ENCODE results near the gene IMMP2L. TPM values are rescaled to one million over a fixed set of nuclear protein-coding genes. Genes with fewer than 3 reads are reported as not detected.
A peak's percentile ranks its signal among the peaks of the same experiment; 100 is the strongest.

IMMP2L gene
- total RNA-seq, 1 donor from 2014 or later: 59.6 TPM

GRCh38 chr7:111312966-111313365 is 249.3 kb downstream of the IMMP2L start:
- H3K27ac Mint-ChIP-seq: no peak overlapping the region
- DNase-seq (ENCODE audit: low spot score in 2 of 2, unreplicated experiment in 2 of 2): no peak
- H3K4me1 Mint-ChIP-seq: no peaks in the 10 kb centered on the region
- peaks cover 2% of the 10 kb centered on the region for H3K36me3 Mint-ChIP-seq
- H3K9me3 Mint-ChIP-seq: peaks cover 7% of the 10 kb centered on the region
- no peak for TF ChIP-seq CTCF (IDR thresholded peaks at IDR 0.05; ENCODE audit: unreplicated experiment)
- no peak overlapping the region for H3K4me3 Mint-ChIP-seq
- no peaks in the 10 kb centered on the region for H3K27me3 Mint-ChIP-seq (ENCODE audit: low read depth)

- H3K27me3 Mint-ChIP-seq (ENCODE audit: low read depth): no peaks in the 10 kb centered on the region
- H3K4me3 Mint-ChIP-seq: no peak overlapping the region
- H3K27ac Mint-ChIP-seq: no peak overlapping the region
- H3K36me3 Mint-ChIP-seq: peaks cover 2% of the 10 kb centered on the region
- H3K4me1 Mint-ChIP-seq: no peaks in the 10 kb centered on the region
- DNase-seq (ENCODE audit: low spot score in 2 of 2, unreplicated experiment in 2 of 2): no peak
- H3K9me3 Mint-ChIP-seq: no peaks in the 10 kb centered on the region
- no peak for TF ChIP-seq CTCF (IDR thresholded peaks at IDR 0.05; ENCODE audit: unreplicated experiment)
Measured at GRCh38 chr7:111308691-111309090, 253.6 kb downstream of the IMMP2L start.

DNA sequence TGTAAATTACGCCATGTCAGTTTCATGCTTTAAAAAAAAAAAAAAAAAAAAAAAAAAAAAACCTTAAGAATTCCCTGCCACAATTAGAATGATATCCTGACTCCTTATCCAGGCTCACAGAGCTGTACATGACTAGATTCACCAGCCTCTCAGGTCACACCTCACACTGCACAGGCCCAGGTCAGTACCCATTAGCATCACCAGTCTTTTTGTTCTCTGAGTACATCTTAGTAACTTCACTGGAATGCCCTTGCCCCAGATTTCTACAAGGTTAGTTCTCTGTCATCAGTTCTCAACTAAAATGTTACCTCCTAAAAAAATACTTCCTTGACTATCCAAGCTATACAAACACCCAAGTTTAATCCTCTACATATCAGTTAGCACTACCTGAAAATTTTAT is 260.4 kb downstream of the IMMP2L start:
- DNase-seq (ENCODE audit: low spot score in 2 of 2, unreplicated experiment in 2 of 2): no peak
- H3K9me3 Mint-ChIP-seq: peaks cover 5% of the 10 kb centered on the region
- TF ChIP-seq CTCF (IDR thresholded peaks at IDR 0.05; ENCODE audit: unreplicated experiment): no peak
- H3K4me3 Mint-ChIP-seq: no peak overlapping the region
- no peaks in the 10 kb centered on the region for H3K4me1 Mint-ChIP-seq
- H3K27me3 Mint-ChIP-seq (ENCODE audit: low read depth): no peaks in the 10 kb centered on the region
- H3K27ac Mint-ChIP-seq: no peak overlapping the region
- no peaks in the 10 kb centered on the region for H3K36me3 Mint-ChIP-seq

- Mint-ChIP-seq H3K36me3 (peaks cover 3% of the 10 kb centered on the region), H3K4me1 (peaks cover 27% of the 10 kb centered on the region), H3K4me3 (no peak overlapping the region), H3K9me3 (no peaks in the 10 kb centered on the region), H3K27me3 (ENCODE audit: low read depth) (no peaks in the 10 kb centered on the region), H3K27ac (no peak overlapping the region)
- no peak for DNase-seq (ENCODE audit: low spot score in 2 of 2, unreplicated experiment in 2 of 2)
- no peak for TF ChIP-seq CTCF (IDR thresholded peaks at IDR 0.05; ENCODE audit: unreplicated experiment)
Measured at GRCh38 chr7:111294494-111294893, 267.8 kb downstream of the IMMP2L start.

GRCh38 chr7:111292026-111292470 is 270.2 kb downstream of the IMMP2L start:
- Mint-ChIP-seq H3K36me3 (peaks cover 15% of the 10 kb centered on the region), H3K27me3 (ENCODE audit: low read depth) (no peaks in the 10 kb centered on the region), H3K9me3 (peaks cover 8% of the 10 kb centered on the region), H3K4me3 (no peak overlapping the region), H3K27ac (peak overlapping the region; percentile 75), H3K4me1 (peaks cover 29% of the 10 kb centered on the region)
- no peak for TF ChIP-seq CTCF (IDR thresholded peaks at IDR 0.05; ENCODE audit: unreplicated experiment)
- DNase-seq (ENCODE audit: low spot score in 2 of 2, unreplicated experiment in 2 of 2): no peak

DNA sequence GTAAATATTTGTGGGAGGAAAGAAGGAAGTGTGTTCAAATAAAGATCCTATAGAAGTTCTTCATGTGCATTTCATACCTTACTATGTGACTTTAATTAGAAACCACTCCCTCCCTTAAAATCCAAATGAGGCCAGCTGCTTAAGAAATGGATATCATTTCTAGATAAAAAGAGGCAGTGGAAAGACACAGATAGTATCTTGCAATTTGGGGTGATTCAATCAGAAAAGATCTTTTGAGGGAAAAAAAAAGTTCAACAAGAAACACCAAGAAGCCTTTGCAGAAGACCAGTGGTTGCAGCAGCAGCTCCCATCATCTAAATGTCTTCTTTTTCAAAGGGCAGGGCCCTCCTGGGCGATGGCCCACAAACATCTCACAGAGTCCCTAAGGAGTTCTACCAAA is 271.3 kb downstream of the IMMP2L start:
- TF ChIP-seq CTCF (IDR thresholded peaks at IDR 0.05; ENCODE audit: unreplicated experiment): no peak
- peak overlapping the region; percentile 16 for H3K27ac Mint-ChIP-seq
- peaks cover 8% of the 10 kb centered on the region for H3K9me3 Mint-ChIP-seq

More for the DNA sequence above, 271.3 kb downstream of the IMMP2L start:
- peaks cover 15% of the 10 kb centered on the region for H3K36me3 Mint-ChIP-seq
- no peak for DNase-seq (ENCODE audit: low spot score in 2 of 2, unreplicated experiment in 2 of 2)
- H3K27me3 Mint-ChIP-seq (ENCODE audit: low read depth): no peaks in the 10 kb centered on the region
- H3K4me3 Mint-ChIP-seq: no peak overlapping the region
- peaks cover 29% of the 10 kb centered on the region for H3K4me1 Mint-ChIP-seq

Data from mesothelial cell of epicardium (in vitro differentiated cells).